Glutamatergic neuron (in vitro differentiated cells): Measurements from ENCODE around the gene LRRC61. TPM values are rescaled to one million over a fixed set of nuclear protein-coding genes. Genes with fewer than 3 reads are reported as not detected.

ENCODE experiments used
- DNase-seq: peaks from one replicate; pipeline ENCODE4 v3.0.0; 2022
- H3K27ac Mint-ChIP-seq: one replicate; pipeline ENCODE4 v1.8.0; 2020; ENCODE audit warnings: mild to moderate bottlenecking, mixed read lengths, inconsistent platforms; ENCODE audit not compliant: unreplicated experiment
- H3K27me3 Mint-ChIP-seq: one replicate; pipeline ENCODE4 v1.8.0; 2020; ENCODE audit warnings: mild to moderate bottlenecking, moderate library complexity, mixed read lengths, inconsistent platforms; ENCODE audit not compliant: unreplicated experiment
- H3K36me3 Mint-ChIP-seq: one replicate; pipeline ENCODE4 v1.8.0; 2020; ENCODE audit warnings: mild to moderate bottlenecking, mixed read lengths, inconsistent platforms; ENCODE audit not compliant: unreplicated experiment
- H3K4me1 Mint-ChIP-seq: one replicate; pipeline ENCODE4 v1.8.0; 2020; ENCODE audit warnings: mild to moderate bottlenecking, low read depth, mixed read lengths, inconsistent platforms; ENCODE audit not compliant: unreplicated experiment
- H3K4me3 Mint-ChIP-seq: one replicate; pipeline ENCODE4 v1.8.0; 2020; ENCODE audit warnings: mild to moderate bottlenecking, mixed read lengths, inconsistent platforms; ENCODE audit not compliant: unreplicated experiment
- H3K9me3 Mint-ChIP-seq: one replicate; pipeline ENCODE4 v1.8.0; 2020; ENCODE audit warnings: mild to moderate bottlenecking, moderate library complexity, mixed read lengths, inconsistent platforms; ENCODE audit not compliant: unreplicated experiment
- CTCF ChIP-seq: fragments of 200-600 bp; sonication (generic); IDR thresholded peaks from one replicate; pipeline ENCODE4 v1.5.0; 2021; ENCODE audit not compliant: partially characterized antibody, unreplicated experiment
- total RNA-seq: library from RNA; stranded (reverse); fragmentation: NEBNext Ultra II Directional; extraction: Animal tissue kit (Norgen Biotek cat#: 25700); gene quantifications from one replicate; pipeline ENCODE4 v1.2.1, GENCODE V29; 2021; ENCODE audit not compliant: unreplicated experiment

Gene LRRC61
- total RNA-seq, 1 donor from 2014 or later = 10.2 TPM

GRCh38 chr7:150374472-150374871, 51.3 kb downstream of the LRRC61 start:
- peak overlapping the region; percentile 2 for H3K27ac Mint-ChIP-seq
- DNase-seq = no peak
- H3K36me3 Mint-ChIP-seq = no peaks in the 10 kb centered on the region
- H3K4me1 Mint-ChIP-seq = peaks cover 27% of the 10 kb centered on the region
- TF ChIP-seq CTCF = no peak
- H3K4me3 Mint-ChIP-seq = no peak overlapping the region
- peaks cover 8% of the 10 kb centered on the region for H3K9me3 Mint-ChIP-seq
- peaks cover 12% of the 10 kb centered on the region for H3K27me3 Mint-ChIP-seq

GRCh38 chr7:150375662-150376521, 52.7 kb downstream of the LRRC61 start:
- DNase-seq = no peak
- Mint-ChIP-seq H3K4me3 (no peak overlapping the region), H3K27ac (peak overlapping the region; percentile 28), H3K9me3 (peaks cover 15% of the 10 kb centered on the region), H3K36me3 (no peaks in the 10 kb centered on the region), H3K27me3 (peaks cover 21% of the 10 kb centered on the region), H3K4me1 (peaks cover 31% of the 10 kb centered on the region)
- TF ChIP-seq CTCF = no peak

GRCh38 chr7:150376560-150376959, 53.4 kb downstream of the LRRC61 start:
- Mint-ChIP-seq H3K27ac (peak overlapping the region; percentile 4), H3K27me3 (peaks cover 21% of the 10 kb centered on the region), H3K9me3 (peaks cover 15% of the 10 kb centered on the region), H3K4me3 (no peak overlapping the region), H3K4me1 (peaks cover 36% of the 10 kb centered on the region), H3K36me3 (no peaks in the 10 kb centered on the region)
- DNase-seq = no peak
- TF ChIP-seq CTCF = no peak

GRCh38 chr7:150377196-150377595, 54.0 kb downstream of the LRRC61 start:
- peak overlapping the region; percentile 39 for H3K27ac Mint-ChIP-seq
- TF ChIP-seq CTCF = no peak
- H3K27me3 Mint-ChIP-seq = peaks cover 21% of the 10 kb centered on the region
- no peak for DNase-seq
- H3K4me3 Mint-ChIP-seq = peak overlapping the region; percentile 52
- H3K4me1 Mint-ChIP-seq = peaks cover 36% of the 10 kb centered on the region
- H3K36me3 Mint-ChIP-seq = no peaks in the 10 kb centered on the region
- peaks cover 15% of the 10 kb centered on the region for H3K9me3 Mint-ChIP-seq

- Mint-ChIP-seq H3K36me3 (no peaks in the 10 kb centered on the region), H3K27me3 (peaks cover 21% of the 10 kb centered on the region), H3K4me1 (peaks cover 38% of the 10 kb centered on the region), H3K27ac (peak overlapping the region; percentile 93), H3K4me3 (peak overlapping the region; percentile 74), H3K9me3 (peaks cover 15% of the 10 kb centered on the region)
- DNase-seq = no peak
- TF ChIP-seq CTCF = no peak
These were observed 54.5 kb downstream of the LRRC61 start for GRCh38 chr7:150377635-150378034.
